Hepatocyte (in vitro differentiated cells): ENCODE results near the gene CHRNE. TPM values are rescaled to one million over a fixed set of nuclear protein-coding genes. Genes with fewer than 3 reads are reported as not detected.

Experiments used
- DNase-seq: peaks from one replicate; pipeline ENCODE4 v3.0.0-alpha.2; 2016; ENCODE audit warnings: low spot score
- H2AFZ ChIP-seq: fragments of 200-600 bp; sonication (generic); 2 replicates; pipeline ENCODE4 v1.6.0; 2016; ENCODE audit warnings: antibody characterized with exemption, mild to moderate bottlenecking
- H3K27ac ChIP-seq: fragments of 200-600 bp; sonication (generic); 2 replicates; pipeline ENCODE4 v1.5.1; 2016; ENCODE audit warnings: mild to moderate bottlenecking
- H3K27me3 ChIP-seq: fragments of 200-600 bp; sonication (generic); 2 replicates; pipeline ENCODE4 v1.6.1; 2016
- H3K36me3 ChIP-seq: fragments of 200-600 bp; sonication (generic); replicated peaks from 2 replicates; pipeline ENCODE4 v1.5.1; 2016; ENCODE audit warnings: low read depth; ENCODE audit not compliant: insufficient read depth
- H3K4me1 ChIP-seq: fragments of 200-600 bp; sonication (generic); 2 replicates; pipeline ENCODE4 v1.5.1; 2016; ENCODE audit warnings: mild to moderate bottlenecking, moderate library complexity; ENCODE audit not compliant: insufficient read depth
- H3K4me2 ChIP-seq: fragments of 200-600 bp; sonication (generic); 2 replicates; pipeline ENCODE4 v1.6.0; 2016
- H3K4me3 ChIP-seq: fragments of 200-600 bp; sonication (generic); 2 replicates; pipeline ENCODE4 v1.5.1; 2016; ENCODE audit warnings: mild to moderate bottlenecking
- H3K79me2 ChIP-seq: fragments of 200-600 bp; sonication (generic); 2 replicates; pipeline ENCODE4 v1.6.0; 2017; ENCODE audit warnings: mild to moderate bottlenecking
- H3K9me2 ChIP-seq: fragments of 200-600 bp; sonication (generic); replicated peaks from 2 replicates; pipeline ENCODE4 v1.6.0; 2017; ENCODE audit warnings: mild to moderate bottlenecking; ENCODE audit not compliant: insufficient read depth
- H3K9me3 ChIP-seq: fragments of 200-600 bp; sonication (generic); 2 replicates; pipeline ENCODE4 v1.5.1; 2016; ENCODE audit warnings: low read depth, mild to moderate bottlenecking
- H4K20me1 ChIP-seq: fragments of 200-600 bp; sonication (generic); 2 replicates; pipeline ENCODE4 v1.6.0; 2016; ENCODE audit warnings: mild to moderate bottlenecking; ENCODE audit not compliant: insufficient read depth, poor library complexity, severe bottlenecking
- EZH2 ChIP-seq: fragments of 200-600 bp; sonication (generic); IDR thresholded peaks from 2 replicates; pipeline ENCODE4 v1.6.1; 2016; ENCODE audit warnings: antibody characterized with exemption, mild to moderate bottlenecking, borderline replicate concordance
- EZH2phosphoT487 ChIP-seq: fragments of 200-600 bp; sonication (generic); IDR thresholded peaks from one replicate; pipeline ENCODE4 v1.6.1; 2018; ENCODE audit warnings: antibody characterized with exemption, mild to moderate bottlenecking, low read depth, moderate library complexity; ENCODE audit not compliant: unreplicated experiment, severe bottlenecking
- WGBS: methylation state at CpG from one replicate; pipeline ENCODE4 v1.1.6; 2016; ENCODE audit warnings: low lambda C conversion rate; ENCODE audit errors: missing lambda C conversion rate; 5-methylcytosine and 5-hydroxymethylcytosine counted together
- polyA plus RNA-seq: library from polyadenylated mRNA; unstranded; fragments of >200 nt; fragmentation: Nextera tagmentation; extraction: Ambion mirVana; gene quantifications from 2 replicates; pipeline ENCODE4 v1.2.1, GENCODE V29; 2016
- total RNA-seq: library from RNA; depleted of rRNA; stranded (reverse); fragments of >200 nt; gene quantifications from 2 replicates; pipeline ENCODE4 v1.2.3, GENCODE V29; 2014
- TF ChIP-seq, protein P1 (sequence below): fragments of 200-600 bp; sonication (generic); IDR thresholded peaks from 2 replicates; pipeline ENCODE4 v1.5.1; 2016; ENCODE audit warnings: antibody characterized with exemption, mild to moderate bottlenecking; ENCODE audit not compliant: poor library complexity

CHRNE gene
- total and polyA plus RNA-seq, 2 experiments from 2014 or later: 0.60 to 1.2 TPM

DNA sequence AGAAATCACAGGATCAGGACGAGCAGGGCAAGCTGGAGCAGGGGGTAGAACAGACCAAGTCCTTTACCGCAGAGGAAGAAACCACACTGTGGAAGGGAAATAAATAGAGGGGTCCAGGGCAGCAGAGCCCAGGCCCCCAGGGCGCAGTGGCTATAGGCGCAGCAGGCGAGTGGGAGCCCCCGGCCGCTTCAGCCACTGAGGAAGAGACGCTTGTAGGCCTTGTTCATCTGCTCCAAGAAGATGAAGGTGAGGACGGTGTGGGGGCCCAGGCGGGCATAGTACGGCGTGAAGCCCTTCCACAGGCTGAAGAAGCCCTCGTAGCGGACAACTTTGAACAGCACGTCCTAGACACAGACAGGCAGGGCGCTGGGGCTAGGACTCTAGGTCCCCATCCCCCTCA lies 34.7 kb upstream of the CHRNE start:
- 90% methylated on average over 16 of the region's 16 CpGs for WGBS
- Histone ChIP-seq H3K9me3 (no peaks in the 10 kb centered on the region), H3K79me2 (peaks cover 41% of the 10 kb centered on the region), H3K36me3 (no peaks in the 10 kb centered on the region), H2AFZ (no peak overlapping the region), H3K4me1 (peaks cover 23% of the 10 kb centered on the region), H4K20me1 (no peaks in the 10 kb centered on the region), H3K27ac (no peak overlapping the region), H3K27me3 (no peaks in the 10 kb centered on the region), H3K9me2 (no peaks in the 10 kb centered on the region), H3K4me3 (no peak overlapping the region), H3K4me2 (no peak overlapping the region)
- no peak for DNase-seq
- TF ChIP-seq, protein P1, sequence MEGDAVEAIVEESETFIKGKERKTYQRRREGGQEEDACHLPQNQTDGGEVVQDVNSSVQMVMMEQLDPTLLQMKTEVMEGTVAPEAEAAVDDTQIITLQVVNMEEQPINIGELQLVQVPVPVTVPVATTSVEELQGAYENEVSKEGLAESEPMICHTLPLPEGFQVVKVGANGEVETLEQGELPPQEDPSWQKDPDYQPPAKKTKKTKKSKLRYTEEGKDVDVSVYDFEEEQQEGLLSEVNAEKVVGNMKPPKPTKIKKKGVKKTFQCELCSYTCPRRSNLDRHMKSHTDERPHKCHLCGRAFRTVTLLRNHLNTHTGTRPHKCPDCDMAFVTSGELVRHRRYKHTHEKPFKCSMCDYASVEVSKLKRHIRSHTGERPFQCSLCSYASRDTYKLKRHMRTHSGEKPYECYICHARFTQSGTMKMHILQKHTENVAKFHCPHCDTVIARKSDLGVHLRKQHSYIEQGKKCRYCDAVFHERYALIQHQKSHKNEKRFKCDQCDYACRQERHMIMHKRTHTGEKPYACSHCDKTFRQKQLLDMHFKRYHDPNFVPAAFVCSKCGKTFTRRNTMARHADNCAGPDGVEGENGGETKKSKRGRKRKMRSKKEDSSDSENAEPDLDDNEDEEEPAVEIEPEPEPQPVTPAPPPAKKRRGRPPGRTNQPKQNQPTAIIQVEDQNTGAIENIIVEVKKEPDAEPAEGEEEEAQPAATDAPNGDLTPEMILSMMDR: no peak

GRCh38 chr17:4936436-4936835 lies 33.5 kb upstream of the CHRNE start:
- no peaks in the 10 kb centered on the region for H3K9me2 ChIP-seq
- WGBS: 100% methylated on average over 3 of the region's 3 CpGs
- no peak overlapping the region for H3K4me2 ChIP-seq
- H3K36me3 ChIP-seq: no peaks in the 10 kb centered on the region
- H3K27me3 ChIP-seq: no peaks in the 10 kb centered on the region
- peaks cover 17% of the 10 kb centered on the region for H3K4me1 ChIP-seq
- peaks cover 30% of the 10 kb centered on the region for H3K79me2 ChIP-seq
- TF ChIP-seq EZH2phosphoT487 (no peak), EZH2 (no peak)
- TF ChIP-seq, protein P1: no peak
- no peak overlapping the region for H3K27ac ChIP-seq
- DNase-seq: no peak
- no peaks in the 10 kb centered on the region for H3K9me3 ChIP-seq
- no peaks in the 10 kb centered on the region for H4K20me1 ChIP-seq
- H3K4me3 ChIP-seq: no peak overlapping the region
- no peak overlapping the region for H2AFZ ChIP-seq

DNA sequence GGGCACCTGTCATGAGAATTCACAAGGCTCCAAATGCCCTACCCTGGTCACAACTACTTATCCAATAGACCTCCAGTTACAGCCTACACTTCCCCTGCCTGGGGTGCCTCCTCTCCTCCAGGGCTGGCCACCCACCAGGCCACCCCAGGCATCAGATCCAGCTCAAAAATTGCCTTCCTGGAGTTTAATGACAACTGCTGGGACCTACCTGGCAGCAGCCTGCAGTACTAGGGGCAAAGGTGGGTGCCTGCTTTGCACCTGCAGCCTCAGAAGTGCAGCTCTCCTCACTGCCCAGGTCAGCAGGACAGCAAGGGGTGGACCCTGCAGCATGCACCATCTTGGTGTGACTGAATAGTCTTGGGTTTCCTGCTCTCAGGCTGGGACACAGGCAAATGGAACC lies 32.8 kb upstream of the CHRNE start:
- no peak overlapping the region for H2AFZ ChIP-seq
- H3K4me3 ChIP-seq: no peak overlapping the region
- no peaks in the 10 kb centered on the region for H3K9me3 ChIP-seq
- TF ChIP-seq EZH2: no peak
- H3K9me2 ChIP-seq: no peaks in the 10 kb centered on the region
- no peak for DNase-seq
- H3K36me3 ChIP-seq: no peaks in the 10 kb centered on the region
- peaks cover 12% of the 10 kb centered on the region for H3K4me1 ChIP-seq
- H3K79me2 ChIP-seq: peaks cover 22% of the 10 kb centered on the region
- no peaks in the 10 kb centered on the region for H4K20me1 ChIP-seq
- H3K4me2 ChIP-seq: no peak overlapping the region
- no peak overlapping the region for H3K27ac ChIP-seq
- no peaks in the 10 kb centered on the region for H3K27me3 ChIP-seq

DNA sequence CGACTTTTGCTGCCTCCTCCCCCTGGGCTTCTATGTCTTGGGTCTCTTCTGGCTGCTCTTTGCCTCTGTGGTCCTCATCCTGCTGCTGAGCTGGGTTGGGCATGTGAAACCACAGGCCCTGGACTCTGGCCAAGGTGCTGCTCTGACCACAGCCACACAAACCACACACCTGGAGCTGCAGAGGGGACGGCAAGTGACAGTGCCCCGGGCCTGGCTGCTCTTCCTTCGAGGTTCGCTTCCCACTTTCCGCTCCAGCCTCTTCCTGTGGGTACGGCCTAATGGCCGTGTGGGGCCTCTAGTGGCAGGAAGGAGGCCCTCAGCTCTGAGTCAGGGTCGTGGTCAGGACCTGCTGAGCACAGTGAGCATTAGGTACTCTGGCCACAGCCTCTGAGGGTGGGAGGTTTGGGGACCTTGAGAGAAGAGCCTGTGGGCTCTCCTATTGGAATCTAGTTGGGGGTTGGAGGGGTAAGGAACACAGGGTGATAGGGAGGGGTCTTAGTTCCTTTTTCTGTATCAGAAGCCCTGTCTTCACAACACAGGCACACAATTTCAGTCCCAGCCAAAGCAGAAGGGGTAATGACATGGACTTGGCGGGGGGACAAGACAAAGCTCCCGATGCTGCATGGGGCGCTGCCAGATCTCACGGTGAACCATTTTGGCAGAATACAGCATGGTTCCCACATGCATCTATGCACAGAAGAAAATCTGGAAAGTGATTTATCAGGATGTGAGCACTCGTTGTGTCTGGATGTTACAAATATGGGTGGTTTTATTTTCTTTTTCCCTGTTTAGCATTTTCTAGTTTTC lies 31.5 kb upstream of the CHRNE start:
- TF ChIP-seq, protein P1: peak; percentile 17
- TF ChIP-seq EZH2phosphoT487 (no peak), EZH2 (no peak)
- Histone ChIP-seq H3K27me3 (no peaks in the 10 kb centered on the region), H3K9me2 (no peaks in the 10 kb centered on the region), H3K79me2 (peaks cover 22% of the 10 kb centered on the region), H3K4me1 (peaks cover 12% of the 10 kb centered on the region), H2AFZ (no peak overlapping the region), H3K36me3 (no peaks in the 10 kb centered on the region), H3K27ac (no peak overlapping the region), H3K9me3 (no peaks in the 10 kb centered on the region), H3K4me3 (no peak overlapping the region), H3K4me2 (no peak overlapping the region), H4K20me1 (no peaks in the 10 kb centered on the region)
- DNase-seq: peak; percentile 34
- 55% methylated on average over 14 of the region's 14 CpGs for WGBS
